Activated CD4-positive, alpha-beta T cell treated with anti-CD3 and anti-CD28 coated beads, Interleukin-2, amount 10 ng/mL, durations not matched to agents 7 days and 5 days (primary cell): ENCODE measurements around the gene CD300E. TPM values are rescaled to one million over a fixed set of nuclear protein-coding genes. Genes with fewer than 3 reads are reported as not detected.
"Not testable (repeated sequence)": the region's sequence is repeated elsewhere in the genome, so short reads cannot be mapped to it uniquely, and the experiment has no call there.

Experiments
- CTCF ChIA-PET: fragments of 350-600 bp; sonication (Branson Sonifier 250); formaldehyde crosslinking; loops from one replicate; lab custom pipeline; 2021; ENCODE audit warnings: antibody characterized with exemption; lab: Charles Lee
- POLR2A ChIA-PET: fragments of 350-600 bp; sonication (Branson Sonifier 250); formaldehyde crosslinking; loops from one replicate; lab custom pipeline; 2021; ENCODE audit warnings: antibody characterized with exemption; lab: Charles Lee
- DNase-seq: peaks from one replicate; pipeline ENCODE4 v3.0.0-alpha.2; 2020
- H3K27ac Mint-ChIP-seq: one replicate; pipeline ENCODE4 v1.8.0; 2021; ENCODE audit warnings: mild to moderate bottlenecking, moderate library complexity, mixed read lengths
- H3K27me3 Mint-ChIP-seq: one replicate; pipeline ENCODE4 v1.8.0; 2021; ENCODE audit warnings: mixed read lengths
- H3K36me3 Mint-ChIP-seq: one replicate; pipeline ENCODE4 v1.8.0; 2021; ENCODE audit warnings: low read depth, mixed read lengths
- H3K4me1 Mint-ChIP-seq: one replicate; pipeline ENCODE4 v1.8.0; 2021; ENCODE audit warnings: mixed read lengths
- H3K4me3 Mint-ChIP-seq: one replicate; pipeline ENCODE4 v1.8.0; 2021; ENCODE audit warnings: mild to moderate bottlenecking, moderate library complexity, mixed read lengths
- H3K9me3 Mint-ChIP-seq: one replicate; pipeline ENCODE4 v1.8.0; 2021; ENCODE audit warnings: mixed read lengths
- total RNA-seq, 2 experiments: library from RNA; stranded (reverse); gene quantifications; one replicate each; pipeline ENCODE4 v1.2.3, GENCODE V29; 2021

The CD300E gene
- total RNA-seq, 2 experiments from 2014 or later: not detected

GRCh38 chr17:74644419-74644818 is 20.9 kb upstream of the CD300E start:
- Mint-ChIP-seq H3K36me3 (no peaks in the 10 kb centered on the region), H3K9me3 (no peaks in the 10 kb centered on the region), H3K4me3 (no peak overlapping the region), H3K27ac (no peak overlapping the region), H3K27me3 (peaks cover 65% of the 10 kb centered on the region), H3K4me1 (peaks cover 13% of the 10 kb centered on the region)
- CTCF ChIA-PET: no interaction called here
- DNase-seq: no peak
- POLR2A ChIA-PET: interaction anchor here (0.6 kb wide), 1 partner anchor 207 kb away, joined by 3 read pairs; no protein-coding TSS in a partner anchor

- Mint-ChIP-seq H3K36me3 (no peaks in the 10 kb centered on the region), H3K4me3 (no peak overlapping the region), H3K4me1 (peaks cover 16% of the 10 kb centered on the region), H3K27ac (no peak overlapping the region), H3K9me3 (no peaks in the 10 kb centered on the region), H3K27me3 (peaks cover 67% of the 10 kb centered on the region)
- CTCF ChIA-PET: no interaction called here
- DNase-seq: no peak
- POLR2A ChIA-PET: no interaction called here
Observed at GRCh38 chr17:74643826-74644225, 20.3 kb upstream of the CD300E start.

- CTCF ChIA-PET: no interaction called here
- Mint-ChIP-seq H3K4me1 (peaks cover 16% of the 10 kb centered on the region), H3K36me3 (no peaks in the 10 kb centered on the region), H3K27me3 (peaks cover 71% of the 10 kb centered on the region), H3K27ac (no peak overlapping the region), H3K9me3 (no peaks in the 10 kb centered on the region), H3K4me3 (no peak overlapping the region)
- POLR2A ChIA-PET: no interaction called here
- DNase-seq: no peak
Observed at GRCh38 chr17:74642995-74643394, 19.5 kb upstream of the CD300E start.

- POLR2A ChIA-PET: no interaction called here
- DNase-seq: no peak
- no peak overlapping the region for H3K4me3 Mint-ChIP-seq
- no peaks in the 10 kb centered on the region for H3K36me3 Mint-ChIP-seq
- CTCF ChIA-PET: no interaction called here
- no peaks in the 10 kb centered on the region for H3K9me3 Mint-ChIP-seq
- no peak overlapping the region for H3K27ac Mint-ChIP-seq
- H3K27me3 Mint-ChIP-seq: peaks cover 74% of the 10 kb centered on the region
- peaks cover 16% of the 10 kb centered on the region for H3K4me1 Mint-ChIP-seq
Observed at GRCh38 chr17:74642556-74642955, 19.0 kb upstream of the CD300E start.

GRCh38 chr17:74641958-74642298 is 18.4 kb upstream of the CD300E start:
- Mint-ChIP-seq H3K36me3 (no peaks in the 10 kb centered on the region), H3K4me1 (peaks cover 16% of the 10 kb centered on the region), H3K27me3 (peaks cover 78% of the 10 kb centered on the region), H3K4me3 (no peak overlapping the region), H3K9me3 (no peaks in the 10 kb centered on the region), H3K27ac (no peak overlapping the region)
- no peak for DNase-seq
- ChIA-PET POLR2A (no interaction called here), CTCF (no interaction called here)

GRCh38 chr17:74641224-74641957 is 17.9 kb upstream of the CD300E start:
- DNase-seq: no peak
- Mint-ChIP-seq H3K9me3 (no peaks in the 10 kb centered on the region), H3K4me3 (no peak overlapping the region), H3K36me3 (no peaks in the 10 kb centered on the region), H3K27me3 (peaks cover 79% of the 10 kb centered on the region), H3K27ac (no peak overlapping the region), H3K4me1 (peaks cover 16% of the 10 kb centered on the region)
- CTCF ChIA-PET: no interaction called here
- POLR2A ChIA-PET: no interaction called here

GRCh38 chr17:74639704-74640151 is 16.2 kb upstream of the CD300E start:
- peak overlapping the region; percentile 3 for H3K4me3 Mint-ChIP-seq
- DNase-seq: peak; percentile 26
- no peaks in the 10 kb centered on the region for H3K36me3 Mint-ChIP-seq
- peaks cover 16% of the 10 kb centered on the region for H3K4me1 Mint-ChIP-seq
- H3K9me3 Mint-ChIP-seq: no peaks in the 10 kb centered on the region
- peaks cover 70% of the 10 kb centered on the region for H3K27me3 Mint-ChIP-seq
- POLR2A ChIA-PET: no interaction called here
- CTCF ChIA-PET: interaction anchor here (1.1 kb wide), 1 partner anchor 18 kb away, joined by 3 read pairs; no protein-coding TSS in a partner anchor
- no peak overlapping the region for H3K27ac Mint-ChIP-seq

- ChIA-PET CTCF (no interaction called here), POLR2A (no interaction called here)
- DNase-seq: no peak
- Mint-ChIP-seq H3K9me3 (no peaks in the 10 kb centered on the region), H3K4me3 (no peak overlapping the region), H3K27ac (no peak overlapping the region), H3K36me3 (no peaks in the 10 kb centered on the region), H3K27me3 (peaks cover 56% of the 10 kb centered on the region), H3K4me1 (peaks cover 16% of the 10 kb centered on the region)
Observed at GRCh38 chr17:74637926-74638325, 14.4 kb upstream of the CD300E start.

GRCh38 chr17:74637265-74637664 is 13.7 kb upstream of the CD300E start:
- POLR2A ChIA-PET: no interaction called here
- H3K9me3 Mint-ChIP-seq: no peaks in the 10 kb centered on the region
- H3K36me3 Mint-ChIP-seq: no peaks in the 10 kb centered on the region
- no peak overlapping the region for H3K27ac Mint-ChIP-seq
- H3K27me3 Mint-ChIP-seq: peaks cover 54% of the 10 kb centered on the region
- CTCF ChIA-PET: no interaction called here
- H3K4me1 Mint-ChIP-seq: peaks cover 18% of the 10 kb centered on the region
- H3K4me3 Mint-ChIP-seq: no peak overlapping the region
- DNase-seq: no peak

GRCh38 chr17:74636541-74637085 is 13.1 kb upstream of the CD300E start:
- POLR2A ChIA-PET, H3K27ac Mint-ChIP-seq, H3K4me3 Mint-ChIP-seq, CTCF ChIA-PET, DNase-seq, H3K36me3 Mint-ChIP-seq, H3K9me3 Mint-ChIP-seq: not testable (repeated sequence)
- Mint-ChIP-seq H3K27me3 (peaks cover 54% of the 10 kb centered on the region), H3K4me1 (peaks cover 24% of the 10 kb centered on the region)

GRCh38 chr17:74635418-74635817 is 11.9 kb upstream of the CD300E start:
- no peak for DNase-seq
- Mint-ChIP-seq H3K36me3 (no peaks in the 10 kb centered on the region), H3K4me3 (no peak overlapping the region), H3K27ac (no peak overlapping the region), H3K27me3 (peaks cover 55% of the 10 kb centered on the region), H3K4me1 (peaks cover 22% of the 10 kb centered on the region), H3K9me3 (no peaks in the 10 kb centered on the region)
- ChIA-PET POLR2A (no interaction called here), CTCF (interaction anchor here (0.6 kb wide), 1 partner anchor 32 kb away, joined by 3 read pairs; no protein-coding TSS in a partner anchor)

GRCh38 chr17:74633326-74633725 is 9.8 kb upstream of the CD300E start:
- peaks cover 43% of the 10 kb centered on the region for H3K27me3 Mint-ChIP-seq
- ChIA-PET POLR2A (no interaction called here), CTCF (interaction anchor here (1.0 to 1.2 kb wide), 2 partner anchors 47 to 103 kb away, joined by 4 read pairs; no protein-coding TSS in a partner anchor)

GRCh38 chr17:74632617-74633016 is 9.1 kb upstream of the CD300E start:
- peaks cover 9% of the 10 kb centered on the region for H3K4me1 Mint-ChIP-seq
- no peak overlapping the region for H3K27ac Mint-ChIP-seq
- H3K4me3 Mint-ChIP-seq: no peak overlapping the region
- H3K36me3 Mint-ChIP-seq: no peaks in the 10 kb centered on the region
- DNase-seq: no peak
- CTCF ChIA-PET: interaction anchor here (1.0 to 1.6 kb wide), 3 partner anchors 21 to 216 kb away, joined by 3 to 4 read pairs (median 4); no protein-coding TSS in a partner anchor
- H3K27me3 Mint-ChIP-seq: peaks cover 41% of the 10 kb centered on the region
- POLR2A ChIA-PET: interaction anchor here (0.7 kb wide), 1 partner anchor 182 kb away, joined by 3 read pairs; no protein-coding TSS in a partner anchor
- no peaks in the 10 kb centered on the region for H3K9me3 Mint-ChIP-seq

More at GRCh38 chr17:74633326-74633725, 9.8 kb upstream of the CD300E start:
- DNase-seq: no peak
- Mint-ChIP-seq H3K4me3 (no peak overlapping the region), H3K36me3 (no peaks in the 10 kb centered on the region), H3K4me1 (peaks cover 9% of the 10 kb centered on the region), H3K9me3 (no peaks in the 10 kb centered on the region), H3K27ac (no peak overlapping the region)
